Ectodermal cell (in vitro differentiated cells): Measurements from ENCODE around the gene ZNF398.
A peak's percentile ranks its signal among the peaks of the same experiment; 100 is the strongest.
"Not testable (repeated sequence)": the region's sequence is repeated elsewhere in the genome, so short reads cannot be mapped to it uniquely, and the experiment has no call there.

ENCODE experiments used
- H3K27ac ChIP-seq: 2 replicates; pipeline ENCODE4 v1.7.0; 2013; ENCODE audit warnings: mild to moderate bottlenecking, low read depth, low read length; ENCODE audit not compliant: insufficient read depth, poor library complexity, severe bottlenecking
- H3K27me3 ChIP-seq: 2 replicates; pipeline ENCODE4 v1.7.0; 2013; ENCODE audit warnings: mild to moderate bottlenecking, low read length; ENCODE audit not compliant: insufficient read depth, control insufficient read depth, poor library complexity, severe bottlenecking
- H3K36me3 ChIP-seq: one replicate; pipeline ENCODE4 v1.7.0; 2013; ENCODE audit warnings: low read length; ENCODE audit not compliant: control insufficient read depth, insufficient read depth
- H3K4me1 ChIP-seq: one replicate; pipeline ENCODE4 v1.7.0; 2013; ENCODE audit warnings: low read length; ENCODE audit not compliant: control insufficient read depth, insufficient read depth
- H3K4me3 ChIP-seq: 2 replicates; pipeline ENCODE4 v1.7.0; 2013; ENCODE audit warnings: low read depth, low read length, control low read depth; ENCODE audit not compliant: insufficient read depth
- H3K9me3 ChIP-seq: 2 replicates; pipeline ENCODE4 v1.7.0; 2013; ENCODE audit warnings: mild to moderate bottlenecking, low read length, moderate library complexity; ENCODE audit not compliant: control insufficient read depth
- WGBS, 2 experiments: methylation state at CpG; one replicate each; pipeline ENCODE4 v1.1.7; 2013; ENCODE audit warnings: missing lambda C conversion rate in 2 of 2; 5-methylcytosine and 5-hydroxymethylcytosine counted together

ZNF398 gene

GRCh38 chr7:149126662-149127266 lies 20.5 kb upstream of the ZNF398 start:
- no peaks in the 10 kb centered on the region for H3K4me1 ChIP-seq
- H3K36me3 ChIP-seq = peaks cover 6% of the 10 kb centered on the region
- H3K27ac ChIP-seq = no peak overlapping the region
- H3K27me3 ChIP-seq = no peaks in the 10 kb centered on the region
- 0 to 1% methylated on average over 48 of the region's 48 CpGs for WGBS, 2 experiments
- H3K9me3 ChIP-seq = no peaks in the 10 kb centered on the region
- peak overlapping the region; percentile 99 for H3K4me3 ChIP-seq

GRCh38 chr7:149130572-149131198 lies 16.6 kb upstream of the ZNF398 start:
- Histone ChIP-seq H3K36me3 (peaks cover 6% of the 10 kb centered on the region), H3K9me3 (no peaks in the 10 kb centered on the region), H3K27me3 (no peaks in the 10 kb centered on the region), H3K4me1 (no peaks in the 10 kb centered on the region), H3K4me3 (no peak overlapping the region), H3K27ac (no peak overlapping the region)
- 94 to 97% methylated on average over 5 of the region's 5 CpGs for WGBS, 2 experiments

- 93 to 98% methylated on average over 2 of the region's 2 CpGs for WGBS, 2 experiments
- Histone ChIP-seq H3K4me1 (no peaks in the 10 kb centered on the region), H3K27ac (no peak overlapping the region), H3K4me3 (no peak overlapping the region), H3K36me3 (peaks cover 6% of the 10 kb centered on the region), H3K27me3 (no peaks in the 10 kb centered on the region), H3K9me3 (no peaks in the 10 kb centered on the region)
Measured at GRCh38 chr7:149133028-149133710, 14.1 kb upstream of the ZNF398 start.

GRCh38 chr7:149136118-149136517 lies 11.1 kb upstream of the ZNF398 start:
- Histone ChIP-seq H3K4me3 (no peak overlapping the region), H3K27me3 (no peaks in the 10 kb centered on the region), H3K4me1 (no peaks in the 10 kb centered on the region), H3K9me3 (no peaks in the 10 kb centered on the region), H3K27ac (no peak overlapping the region), H3K36me3 (peaks cover 6% of the 10 kb centered on the region)
- 92 to 97% methylated on average over 6 to 9 of the region's 9 CpGs for WGBS, 2 experiments

GRCh38 chr7:149140831-149141230 lies 6.4 kb upstream of the ZNF398 start:
- WGBS, 2 experiments = 82 to 98% methylated on average over 3 of the region's 3 CpGs
- H3K4me3 ChIP-seq = no peak overlapping the region
- H3K27me3 ChIP-seq = no peaks in the 10 kb centered on the region
- no peaks in the 10 kb centered on the region for H3K4me1 ChIP-seq
- no peak overlapping the region for H3K27ac ChIP-seq
- no peaks in the 10 kb centered on the region for H3K36me3 ChIP-seq
- H3K9me3 ChIP-seq = no peaks in the 10 kb centered on the region

- H3K4me3 ChIP-seq = no peak overlapping the region
- WGBS, 2 experiments = 89 to 90% methylated on average over 3 of the region's 4 CpGs
- H3K27ac ChIP-seq = no peak overlapping the region
- no peaks in the 10 kb centered on the region for H3K27me3 ChIP-seq
- H3K36me3 ChIP-seq = no peaks in the 10 kb centered on the region
- H3K4me1 ChIP-seq = no peaks in the 10 kb centered on the region
- no peaks in the 10 kb centered on the region for H3K9me3 ChIP-seq
Measured at GRCh38 chr7:149141893-149142292, 5.4 kb upstream of the ZNF398 start.

- not testable (repeated sequence) for H3K27me3 ChIP-seq, H3K4me3 ChIP-seq, H3K36me3 ChIP-seq, H3K27ac ChIP-seq, H3K9me3 ChIP-seq, H3K4me1 ChIP-seq
- 42 to 43% methylated on average over 12 of the region's 14 CpGs for WGBS, 2 experiments
Measured at GRCh38 chr7:149144436-149144922, 2.8 kb upstream of the ZNF398 start.

- no peaks in the 10 kb centered on the region for H3K9me3 ChIP-seq
- 43 to 54% methylated on average over 7 to 8 of the region's 8 CpGs for WGBS, 2 experiments
- no peaks in the 10 kb centered on the region for H3K27me3 ChIP-seq
- no peaks in the 10 kb centered on the region for H3K4me1 ChIP-seq
- H3K36me3 ChIP-seq = no peaks in the 10 kb centered on the region
- H3K4me3 ChIP-seq = no peak overlapping the region
- no peak overlapping the region for H3K27ac ChIP-seq
Measured at GRCh38 chr7:149145031-149145845, 2.0 kb upstream of the ZNF398 start.

GRCh38 chr7:149147752-149148653 lies 750 bp downstream of the ZNF398 start:
- H3K27ac ChIP-seq = peak overlapping the region; percentile 26
- H3K27me3 ChIP-seq = no peaks in the 10 kb centered on the region
- peak overlapping the region; percentile 88 for H3K4me3 ChIP-seq
- no peaks in the 10 kb centered on the region for H3K4me1 ChIP-seq
- no peaks in the 10 kb centered on the region for H3K36me3 ChIP-seq
- WGBS, 2 experiments = 0% methylated on average over 86 of the region's 86 CpGs
- no peaks in the 10 kb centered on the region for H3K9me3 ChIP-seq
